ENCODE results near the gene EBF3.

DNA sequence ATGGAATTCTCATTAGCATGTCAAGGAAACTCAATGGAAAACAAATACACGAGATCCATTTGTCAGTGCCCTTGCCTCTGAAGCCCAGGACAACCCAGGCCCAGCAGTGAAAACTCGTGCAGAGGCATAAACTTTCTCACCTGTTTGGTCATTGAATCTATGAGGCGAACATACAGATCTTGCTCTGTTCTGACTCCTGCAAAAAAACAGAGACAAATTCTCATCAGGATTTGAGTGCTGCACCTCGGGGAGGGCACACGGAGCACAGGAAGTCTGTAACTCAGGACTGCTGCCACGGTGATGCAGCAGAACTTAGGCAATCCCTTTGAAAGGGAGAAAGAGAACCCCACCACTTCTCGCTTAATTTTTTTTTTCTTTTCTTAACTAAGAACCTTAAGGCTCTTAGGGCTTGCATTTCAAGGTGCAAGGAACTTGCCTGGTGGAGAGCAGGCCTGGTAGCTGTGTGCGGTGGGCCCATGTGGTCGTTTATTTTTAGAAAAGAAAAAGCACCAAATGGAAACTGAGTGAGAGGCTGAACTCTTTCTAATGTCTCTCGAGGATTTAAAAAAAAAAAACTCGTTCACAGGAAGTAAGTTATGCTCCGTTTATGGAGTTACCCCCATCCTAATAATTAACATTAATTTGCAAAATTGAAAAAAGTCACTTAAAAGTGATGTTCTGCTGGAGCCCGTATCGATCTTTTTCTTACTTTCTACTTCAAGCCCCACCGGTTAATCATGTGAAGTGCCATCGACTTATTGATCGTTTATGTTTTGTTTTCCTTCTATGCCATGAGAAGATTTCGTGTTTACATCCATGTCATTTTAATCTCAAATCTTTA lies 1.8 kb downstream of the EBF3 start:
- TF ChIP-seq, protein P1, sequence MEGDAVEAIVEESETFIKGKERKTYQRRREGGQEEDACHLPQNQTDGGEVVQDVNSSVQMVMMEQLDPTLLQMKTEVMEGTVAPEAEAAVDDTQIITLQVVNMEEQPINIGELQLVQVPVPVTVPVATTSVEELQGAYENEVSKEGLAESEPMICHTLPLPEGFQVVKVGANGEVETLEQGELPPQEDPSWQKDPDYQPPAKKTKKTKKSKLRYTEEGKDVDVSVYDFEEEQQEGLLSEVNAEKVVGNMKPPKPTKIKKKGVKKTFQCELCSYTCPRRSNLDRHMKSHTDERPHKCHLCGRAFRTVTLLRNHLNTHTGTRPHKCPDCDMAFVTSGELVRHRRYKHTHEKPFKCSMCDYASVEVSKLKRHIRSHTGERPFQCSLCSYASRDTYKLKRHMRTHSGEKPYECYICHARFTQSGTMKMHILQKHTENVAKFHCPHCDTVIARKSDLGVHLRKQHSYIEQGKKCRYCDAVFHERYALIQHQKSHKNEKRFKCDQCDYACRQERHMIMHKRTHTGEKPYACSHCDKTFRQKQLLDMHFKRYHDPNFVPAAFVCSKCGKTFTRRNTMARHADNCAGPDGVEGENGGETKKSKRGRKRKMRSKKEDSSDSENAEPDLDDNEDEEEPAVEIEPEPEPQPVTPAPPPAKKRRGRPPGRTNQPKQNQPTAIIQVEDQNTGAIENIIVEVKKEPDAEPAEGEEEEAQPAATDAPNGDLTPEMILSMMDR (IDR thresholded peaks at IDR 0.05) = no peak
- no peak for TF ChIP-seq POLR2A (IDR thresholded peaks at IDR 0.05)
